Measurements from ENCODE around the gene PGAP2.
A peak's percentile ranks its signal among the peaks of the same experiment; 100 is the strongest.

GRCh38 chr11:3861683-3862082 is 53.3 kb downstream of the PGAP2 start:
- TF ChIP-seq POLR2A (IDR thresholded peaks at IDR 0.05; ENCODE audit: low read depth, low read length) (no peak), POLR2AphosphoS5 (IDR thresholded peaks at IDR 0.05; ENCODE audit: low read depth, low read length) (no peak), SPI1 (IDR thresholded peaks at IDR 0.05; ENCODE audit: low read depth, low read length) (peak; percentile 29; the same call in 1 of the 2 replicates)
